Lower lobe of right lung (tissue), 2 donors: ENCODE data around the gene EXOC4. TPM values are rescaled to one million over a fixed set of nuclear protein-coding genes. Genes with fewer than 3 reads are reported as not detected.
"Not testable (repeated sequence)": the region's sequence is repeated elsewhere in the genome, so short reads cannot be mapped to it uniquely, and the experiment has no call there.

Experiments used
- ATAC-seq, 2 donors: fragments of 200-7000 bp; cut with Tn5 transposase; one replicate each; pipeline ENCODE4 v1.9.1; 2020 to 2022; ENCODE audit warnings: mild to moderate bottlenecking in 2 of 2, moderate library complexity in 2 of 2
- DNase-seq: peaks from one replicate; pipeline ENCODE4 v3.0.0-alpha.2; 2020
- H3K27ac ChIP-seq: fragments of 200-600 bp; one replicate; pipeline ENCODE4 v1.8.0; 2022
- H3K27me3 ChIP-seq: fragments of 200-600 bp; one replicate; pipeline ENCODE4 v1.8.0; 2022; ENCODE audit warnings: low read depth
- H3K36me3 ChIP-seq: fragments of 200-600 bp; one replicate; pipeline ENCODE4 v1.8.0; 2022; ENCODE audit warnings: mild to moderate bottlenecking
- H3K4me1 ChIP-seq: fragments of 200-600 bp; one replicate; pipeline ENCODE4 v1.8.0; 2022
- H3K4me3 ChIP-seq: fragments of 200-600 bp; one replicate; pipeline ENCODE4 v1.8.0; 2022; ENCODE audit warnings: mild to moderate bottlenecking
- H3K9me3 ChIP-seq: fragments of 200-600 bp; one replicate; pipeline ENCODE4 v1.8.0; 2022
- CTCF ChIP-seq: fragments of 200-600 bp; IDR thresholded peaks from one replicate; pipeline ENCODE4 v1.8.0; 2022; ENCODE audit warnings: antibody characterized with exemption, mild to moderate bottlenecking
- intact Hi-C: fragments of 100-400 bp; cut with DNase I; formaldehyde crosslinking; loops from one replicate; pipeline ENCODE4 v1.11.0; 2022
- long read RNA-seq: library from polyadenylated mRNA; unstranded; transcript quantifications from one replicate; pipeline ENCODE4 v2.0.0, GENCODE V29; 2021
- total RNA-seq: library from RNA; stranded (reverse); fragmentation: NEBNext Ultra II Directional; extraction: Animal tissue kit (Norgen Biotek cat#: 25700); gene quantifications from one replicate; pipeline ENCODE4 v1.2.1, GENCODE V29; 2021
- donor health status: DM: no; HTN: yes; CAD: no; lungs with severe emphysema.

The EXOC4 gene
- total RNA-seq = 80.2 TPM
- long read RNA-seq, full-length matches to known transcripts = 38 of 74 reads
- long read RNA-seq, partial matches to known transcripts = 16 of 74 reads
- long read RNA-seq, other reads (novel, unspliced or antisense) = 20 of 74 reads

GRCh38 chr7:133252858-133253518 is at the start of gene EXOC4:
TSS of gene EXOC4 (plus strand) at chr7:133253078.
- Histone ChIP-seq H3K9me3 (no peaks in the 10 kb centered on the region), H3K4me1 (peaks cover 19% of the 10 kb centered on the region), H3K36me3 (no peaks in the 10 kb centered on the region), H3K27me3 (no peaks in the 10 kb centered on the region), H3K4me3 (peak within 1 kb of the TSS; percentile 86), H3K27ac (peak within 1 kb of the TSS; percentile 91)
- no peak for TF ChIP-seq CTCF
- ATAC-seq (peak; percentile 100), DNase-seq (peak; percentile 87)
- intact Hi-C loops = no loop called here

GRCh38 chr7:133203490-133203889 is 49.4 kb upstream of the EXOC4 start:
- Histone ChIP-seq H3K27me3 (no peaks in the 10 kb centered on the region), H3K4me1 (no peaks in the 10 kb centered on the region), H3K27ac (no peak overlapping the region), H3K36me3 (no peaks in the 10 kb centered on the region), H3K9me3 (no peaks in the 10 kb centered on the region), H3K4me3 (no peak overlapping the region)
- intact Hi-C loops = no loop called here
- TF ChIP-seq CTCF = no peak
- DNase-seq (no peak), ATAC-seq (no peak)

GRCh38 chr7:133207687-133208086 is 45.2 kb upstream of the EXOC4 start:
- Histone ChIP-seq H3K4me1 (no peaks in the 10 kb centered on the region), H3K27ac (no peak overlapping the region), H3K36me3 (no peaks in the 10 kb centered on the region), H3K27me3 (no peaks in the 10 kb centered on the region), H3K9me3 (no peaks in the 10 kb centered on the region), H3K4me3 (no peak overlapping the region)
- ATAC-seq (no peak), DNase-seq (no peak)
- TF ChIP-seq CTCF = no peak
- intact Hi-C loops = no loop called here

GRCh38 chr7:133210817-133211216 is 42.1 kb upstream of the EXOC4 start:
- H3K4me3 ChIP-seq, H3K27me3 ChIP-seq, DNase-seq, H3K36me3 ChIP-seq, H3K4me1 ChIP-seq, ATAC-seq, H3K9me3 ChIP-seq, H3K27ac ChIP-seq, intact Hi-C loops: not testable (repeated sequence)

GRCh38 chr7:133213772-133214171 is 39.1 kb upstream of the EXOC4 start:
- H3K27ac ChIP-seq, H3K36me3 ChIP-seq, H3K27me3 ChIP-seq, H3K4me1 ChIP-seq, H3K4me3 ChIP-seq, H3K9me3 ChIP-seq, DNase-seq, intact Hi-C loops, ATAC-seq: not testable (repeated sequence)

GRCh38 chr7:133217773-133218172 is 35.1 kb upstream of the EXOC4 start:
- H3K27me3 ChIP-seq = no peaks in the 10 kb centered on the region
- ATAC-seq (no peak), DNase-seq (no peak)
- TF ChIP-seq CTCF = no peak
- intact Hi-C loops = no loop called here
- no peak overlapping the region for H3K4me3 ChIP-seq
- no peaks in the 10 kb centered on the region for H3K9me3 ChIP-seq
- no peaks in the 10 kb centered on the region for H3K36me3 ChIP-seq
- H3K4me1 ChIP-seq = no peaks in the 10 kb centered on the region
- no peak overlapping the region for H3K27ac ChIP-seq
